OCI-LY1 (cell line): ENCODE measurements around the gene MAP3K1.

ENCODE experiments used
- H2AFZ ChIP-seq: fragments of 200-600 bp; sonication (generic), shearing (Covaris generic); 2 replicates; pipeline ENCODE4 v1.6.0; 2014; ENCODE audit warnings: antibody characterized with exemption, mild to moderate bottlenecking, low read length
- H3F3A ChIP-seq: fragments of 200-600 bp; sonication (generic), shearing (Covaris generic); 2 replicates; pipeline ENCODE4 v1.6.0; 2014; ENCODE audit warnings: mild to moderate bottlenecking, antibody characterized with exemption, low read length, moderate library complexity; ENCODE audit not compliant: insufficient read depth
- H3K27ac ChIP-seq: fragments of 200-600 bp; sonication (generic); 2 replicates; pipeline ENCODE4 v1.5.1; 2014; ENCODE audit warnings: low read length, mixed run types, mild to moderate bottlenecking, low read depth; ENCODE audit not compliant: poor library complexity, severe bottlenecking
- H3K27me3 ChIP-seq: fragments of 200-600 bp; sonication (generic); 2 replicates; pipeline ENCODE4 v1.6.0; 2014; ENCODE audit warnings: antibody characterized with exemption, mild to moderate bottlenecking, low read length, moderate library complexity; ENCODE audit not compliant: insufficient read depth
- H3K36me3 ChIP-seq: fragments of 200-600 bp; sonication (generic); 2 replicates; pipeline ENCODE4 v1.6.1; 2014; ENCODE audit warnings: mild to moderate bottlenecking, antibody characterized with exemption, low read length, moderate library complexity, mixed read lengths; ENCODE audit not compliant: insufficient read depth
- H3K4me1 ChIP-seq: fragments of 200-600 bp; sonication (generic); 2 replicates; pipeline ENCODE4 v1.5.1; 2014; ENCODE audit warnings: mild to moderate bottlenecking, low read length, moderate library complexity; ENCODE audit not compliant: insufficient read depth, severe bottlenecking
- H3K4me2 ChIP-seq: fragments of 200-600 bp; sonication (generic), shearing (Covaris generic); 2 replicates; pipeline ENCODE4 v1.6.1; 2014; ENCODE audit warnings: low read length
- H3K4me3 ChIP-seq: fragments of 200-600 bp; sonication (generic); 2 replicates; pipeline ENCODE4 v1.5.1; 2014; ENCODE audit warnings: low read length, low read depth, mild to moderate bottlenecking, mixed read lengths; ENCODE audit not compliant: poor library complexity, severe bottlenecking
- H3K79me2 ChIP-seq: fragments of 200-600 bp; shearing (Covaris generic); 2 replicates; pipeline ENCODE4 v1.6.1; 2016; ENCODE audit warnings: mixed run types, low read length, mixed read lengths; ENCODE audit not compliant: insufficient read depth
- H3K9ac ChIP-seq: fragments of 200-600 bp; sonication (generic), shearing (Covaris generic); 2 replicates; pipeline ENCODE4 v1.6.1; 2014; ENCODE audit warnings: mild to moderate bottlenecking, low read length, mixed read lengths
- H3K9me2 ChIP-seq: fragments of 200-600 bp; sonication (generic), shearing (Covaris generic); 2 replicates; pipeline ENCODE4 v1.6.1; 2014; ENCODE audit warnings: low read depth, mild to moderate bottlenecking, low read length, mixed read lengths
- H3K9me3 ChIP-seq: fragments of 200-600 bp; shearing (Covaris generic); 2 replicates; pipeline ENCODE4 v1.6.1; 2014; ENCODE audit warnings: low read length, mixed read lengths
- H4K20me1 ChIP-seq: fragments of 200-600 bp; sonication (generic), shearing (Covaris generic); 2 replicates; pipeline ENCODE4 v1.6.0; 2016; ENCODE audit warnings: mild to moderate bottlenecking, low read length; ENCODE audit not compliant: insufficient read depth
- EZH2 ChIP-seq: fragments of 200-600 bp; sonication (generic), shearing (Covaris generic); IDR thresholded peaks from 2 replicates; pipeline ENCODE4 v1.8.0; 2017; ENCODE audit warnings: borderline replicate concordance, mixed run types, mild to moderate bottlenecking, antibody characterized with exemption, low read length, moderate library complexity, mixed read lengths
- TF ChIP-seq, protein P1 (sequence below): fragments of 200-600 bp; sonication (generic), shearing (Covaris generic); IDR thresholded peaks from 2 replicates; pipeline ENCODE4 v1.5.1; 2017; ENCODE audit warnings: mild to moderate bottlenecking, antibody characterized with exemption, low read length, moderate library complexity, mixed read lengths

The MAP3K1 gene

DNA sequence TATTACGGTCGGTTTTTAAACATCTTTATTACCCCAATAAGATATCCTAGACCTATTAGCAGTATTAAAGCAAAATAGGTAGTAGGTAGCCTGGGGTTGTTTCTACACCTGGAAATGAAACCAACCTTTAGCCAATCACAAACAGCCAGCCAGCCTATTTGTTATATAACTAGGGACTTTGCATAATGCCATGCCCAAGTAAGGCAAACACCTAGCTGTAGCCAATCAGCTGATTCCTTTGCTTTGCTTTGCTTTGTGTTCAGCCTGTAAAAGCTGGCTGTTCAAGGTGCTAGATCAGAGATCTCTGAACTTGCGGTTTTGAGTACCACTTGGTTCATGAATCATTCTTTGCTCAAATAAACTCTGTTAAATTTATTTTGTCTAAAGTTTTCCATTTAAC, 47.6 kb downstream of the MAP3K1 start:
- H3K9me3 ChIP-seq, result no peaks in the 10 kb centered on the region
- no peak overlapping the region for H3K27ac ChIP-seq
- peaks cover 94% of the 10 kb centered on the region for H3K36me3 ChIP-seq
- no peak overlapping the region for H3K4me3 ChIP-seq
- TF ChIP-seq, protein P1, sequence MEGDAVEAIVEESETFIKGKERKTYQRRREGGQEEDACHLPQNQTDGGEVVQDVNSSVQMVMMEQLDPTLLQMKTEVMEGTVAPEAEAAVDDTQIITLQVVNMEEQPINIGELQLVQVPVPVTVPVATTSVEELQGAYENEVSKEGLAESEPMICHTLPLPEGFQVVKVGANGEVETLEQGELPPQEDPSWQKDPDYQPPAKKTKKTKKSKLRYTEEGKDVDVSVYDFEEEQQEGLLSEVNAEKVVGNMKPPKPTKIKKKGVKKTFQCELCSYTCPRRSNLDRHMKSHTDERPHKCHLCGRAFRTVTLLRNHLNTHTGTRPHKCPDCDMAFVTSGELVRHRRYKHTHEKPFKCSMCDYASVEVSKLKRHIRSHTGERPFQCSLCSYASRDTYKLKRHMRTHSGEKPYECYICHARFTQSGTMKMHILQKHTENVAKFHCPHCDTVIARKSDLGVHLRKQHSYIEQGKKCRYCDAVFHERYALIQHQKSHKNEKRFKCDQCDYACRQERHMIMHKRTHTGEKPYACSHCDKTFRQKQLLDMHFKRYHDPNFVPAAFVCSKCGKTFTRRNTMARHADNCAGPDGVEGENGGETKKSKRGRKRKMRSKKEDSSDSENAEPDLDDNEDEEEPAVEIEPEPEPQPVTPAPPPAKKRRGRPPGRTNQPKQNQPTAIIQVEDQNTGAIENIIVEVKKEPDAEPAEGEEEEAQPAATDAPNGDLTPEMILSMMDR, result no peak
- no peak for TF ChIP-seq EZH2
- H3K79me2 ChIP-seq, result peaks cover 3% of the 10 kb centered on the region; the same call in 1 of the 2 replicates
- H3K9me2 ChIP-seq, result no peaks in the 10 kb centered on the region
- no peak overlapping the region for H2AFZ ChIP-seq
- H3K9ac ChIP-seq, result no peak overlapping the region
- no peaks in the 10 kb centered on the region for H4K20me1 ChIP-seq
- no peaks in the 10 kb centered on the region for H3F3A ChIP-seq
- H3K27me3 ChIP-seq, result no peaks in the 10 kb centered on the region
- H3K4me1 ChIP-seq, result no peaks in the 10 kb centered on the region
- no peak overlapping the region for H3K4me2 ChIP-seq

DNA sequence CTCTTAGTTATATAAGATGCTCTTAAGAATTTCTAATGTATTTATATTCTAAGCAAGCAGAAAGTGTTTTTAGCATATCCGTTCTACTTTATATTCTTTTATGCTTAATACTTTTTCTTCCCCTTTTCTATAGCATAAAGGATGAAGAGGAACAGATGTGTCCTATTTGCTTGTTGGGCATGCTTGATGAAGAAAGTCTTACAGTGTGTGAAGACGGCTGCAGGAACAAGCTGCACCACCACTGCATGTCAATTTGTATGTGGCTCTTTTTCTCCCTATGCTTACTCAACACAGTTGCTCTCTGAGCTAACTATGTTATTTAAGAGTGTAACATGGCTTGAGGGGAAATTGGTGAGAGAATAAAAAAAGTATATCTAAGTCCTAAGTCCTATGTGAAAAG, 56.4 kb downstream of the MAP3K1 start:
- Histone ChIP-seq H3K9ac (no peak overlapping the region), H3K9me3 (no peaks in the 10 kb centered on the region), H4K20me1 (no peaks in the 10 kb centered on the region), H3K27ac (no peak overlapping the region), H3K4me1 (no peaks in the 10 kb centered on the region), H3K27me3 (no peaks in the 10 kb centered on the region), H3K9me2 (no peaks in the 10 kb centered on the region), H3K36me3 (peaks cover 92% of the 10 kb centered on the region), H3K4me2 (no peak overlapping the region), H3F3A (no peaks in the 10 kb centered on the region; the same call in 1 of the 2 replicates), H3K79me2 (no peaks in the 10 kb centered on the region), H3K4me3 (no peak overlapping the region), H2AFZ (no peak overlapping the region)
- TF ChIP-seq, protein P1, result no peak
- TF ChIP-seq EZH2, result no peak

DNA sequence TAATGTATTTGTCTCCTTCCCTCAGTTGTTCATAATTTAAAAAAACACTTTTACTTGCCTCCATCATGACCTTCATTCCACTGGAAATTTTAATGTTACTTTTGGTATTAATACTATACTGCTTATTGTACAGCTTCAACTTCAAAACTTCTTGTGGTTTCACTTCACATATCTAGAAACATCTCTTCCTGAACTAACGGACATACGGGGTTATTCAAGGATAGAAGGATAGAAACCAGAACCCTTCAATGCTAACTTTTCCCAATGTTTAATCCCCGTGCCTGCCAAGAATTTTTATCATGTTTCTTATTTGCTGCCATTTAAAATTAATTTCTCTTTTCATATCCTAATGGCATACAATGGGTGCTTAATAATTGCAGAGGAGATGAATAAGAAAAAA, 57.7 kb downstream of the MAP3K1 start:
- H3K36me3 ChIP-seq, result peaks cover 93% of the 10 kb centered on the region

More for the DNA sequence above, 57.7 kb downstream of the MAP3K1 start:
- Histone ChIP-seq H3K9me2 (no peaks in the 10 kb centered on the region), H2AFZ (no peak overlapping the region), H3K27me3 (no peaks in the 10 kb centered on the region), H3K4me1 (no peaks in the 10 kb centered on the region), H3F3A (no peaks in the 10 kb centered on the region; the same call in 1 of the 2 replicates), H3K4me2 (no peak overlapping the region), H3K9me3 (no peaks in the 10 kb centered on the region), H3K27ac (no peak overlapping the region), H3K79me2 (no peaks in the 10 kb centered on the region), H3K4me3 (no peak overlapping the region), H3K9ac (no peak overlapping the region), H4K20me1 (no peaks in the 10 kb centered on the region)
- TF ChIP-seq, protein P1, result no peak
- no peak for TF ChIP-seq EZH2
